Endothelial cell (in vitro differentiated cells): Measurements from ENCODE around the gene DNM1. TPM values are rescaled to one million over a fixed set of nuclear protein-coding genes. Genes with fewer than 3 reads are reported as not detected.

Source experiments
- DNase-seq: peaks from one replicate; pipeline ENCODE4 v3.0.0; 2021; ENCODE audit warnings: low spot score
- H3K27ac Mint-ChIP-seq: one replicate; pipeline ENCODE4 v1.8.0; 2021; ENCODE audit warnings: mixed read lengths, inconsistent platforms; ENCODE audit not compliant: unreplicated experiment
- H3K27me3 Mint-ChIP-seq: one replicate; pipeline ENCODE4 v1.8.0; 2021; ENCODE audit warnings: mild to moderate bottlenecking, moderate library complexity, mixed read lengths, inconsistent platforms; ENCODE audit not compliant: unreplicated experiment
- H3K36me3 Mint-ChIP-seq: one replicate; pipeline ENCODE4 v1.8.0; 2021; ENCODE audit warnings: mild to moderate bottlenecking, low read depth, mixed read lengths, inconsistent platforms; ENCODE audit not compliant: unreplicated experiment
- H3K4me1 Mint-ChIP-seq: one replicate; pipeline ENCODE4 v1.8.0; 2021; ENCODE audit warnings: mild to moderate bottlenecking, mixed read lengths, inconsistent platforms; ENCODE audit not compliant: unreplicated experiment
- H3K4me3 Mint-ChIP-seq: one replicate; pipeline ENCODE4 v1.8.0; 2021; ENCODE audit warnings: mild to moderate bottlenecking, mixed read lengths, inconsistent platforms; ENCODE audit not compliant: unreplicated experiment
- H3K9me3 Mint-ChIP-seq: one replicate; pipeline ENCODE4 v1.8.0; 2021; ENCODE audit warnings: mixed read lengths, inconsistent platforms; ENCODE audit not compliant: unreplicated experiment
- total RNA-seq: library from RNA; stranded (reverse); fragmentation: NEBNext Ultra II Directional; extraction: Animal tissue kit (Norgen Biotek cat#: 25700); gene quantifications from one replicate; pipeline ENCODE4 v1.2.1, GENCODE V29; 2021; ENCODE audit not compliant: unreplicated experiment
- TF ChIP-seq, protein P1 (sequence below): fragments of 200-600 bp; sonication (generic); IDR thresholded peaks from one replicate; pipeline ENCODE4 v1.5.0; 2021; ENCODE audit warnings: antibody characterized with exemption; ENCODE audit not compliant: unreplicated experiment

The DNM1 gene
- total RNA-seq, 1 donor from 2014 or later, result 8.0 TPM

GRCh38 chr9:128253991-128254346, 50.8 kb downstream of the DNM1 start:
- Mint-ChIP-seq H3K4me1 (peaks cover 15% of the 10 kb centered on the region), H3K9me3 (no peaks in the 10 kb centered on the region), H3K27me3 (peaks cover 8% of the 10 kb centered on the region), H3K4me3 (no peak overlapping the region), H3K27ac (no peak overlapping the region), H3K36me3 (peaks cover 16% of the 10 kb centered on the region)
- TF ChIP-seq, protein P1, sequence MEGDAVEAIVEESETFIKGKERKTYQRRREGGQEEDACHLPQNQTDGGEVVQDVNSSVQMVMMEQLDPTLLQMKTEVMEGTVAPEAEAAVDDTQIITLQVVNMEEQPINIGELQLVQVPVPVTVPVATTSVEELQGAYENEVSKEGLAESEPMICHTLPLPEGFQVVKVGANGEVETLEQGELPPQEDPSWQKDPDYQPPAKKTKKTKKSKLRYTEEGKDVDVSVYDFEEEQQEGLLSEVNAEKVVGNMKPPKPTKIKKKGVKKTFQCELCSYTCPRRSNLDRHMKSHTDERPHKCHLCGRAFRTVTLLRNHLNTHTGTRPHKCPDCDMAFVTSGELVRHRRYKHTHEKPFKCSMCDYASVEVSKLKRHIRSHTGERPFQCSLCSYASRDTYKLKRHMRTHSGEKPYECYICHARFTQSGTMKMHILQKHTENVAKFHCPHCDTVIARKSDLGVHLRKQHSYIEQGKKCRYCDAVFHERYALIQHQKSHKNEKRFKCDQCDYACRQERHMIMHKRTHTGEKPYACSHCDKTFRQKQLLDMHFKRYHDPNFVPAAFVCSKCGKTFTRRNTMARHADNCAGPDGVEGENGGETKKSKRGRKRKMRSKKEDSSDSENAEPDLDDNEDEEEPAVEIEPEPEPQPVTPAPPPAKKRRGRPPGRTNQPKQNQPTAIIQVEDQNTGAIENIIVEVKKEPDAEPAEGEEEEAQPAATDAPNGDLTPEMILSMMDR, result no peak
- DNase-seq, result no peak

GRCh38 chr9:128254362-128254761, 51.2 kb downstream of the DNM1 start:
- Mint-ChIP-seq H3K27me3 (peaks cover 8% of the 10 kb centered on the region), H3K36me3 (peaks cover 20% of the 10 kb centered on the region), H3K4me3 (peak overlapping the region; percentile 65), H3K27ac (no peak overlapping the region), H3K4me1 (peaks cover 15% of the 10 kb centered on the region), H3K9me3 (no peaks in the 10 kb centered on the region)
- no peak for DNase-seq
- TF ChIP-seq, protein P1, result no peak

DNA sequence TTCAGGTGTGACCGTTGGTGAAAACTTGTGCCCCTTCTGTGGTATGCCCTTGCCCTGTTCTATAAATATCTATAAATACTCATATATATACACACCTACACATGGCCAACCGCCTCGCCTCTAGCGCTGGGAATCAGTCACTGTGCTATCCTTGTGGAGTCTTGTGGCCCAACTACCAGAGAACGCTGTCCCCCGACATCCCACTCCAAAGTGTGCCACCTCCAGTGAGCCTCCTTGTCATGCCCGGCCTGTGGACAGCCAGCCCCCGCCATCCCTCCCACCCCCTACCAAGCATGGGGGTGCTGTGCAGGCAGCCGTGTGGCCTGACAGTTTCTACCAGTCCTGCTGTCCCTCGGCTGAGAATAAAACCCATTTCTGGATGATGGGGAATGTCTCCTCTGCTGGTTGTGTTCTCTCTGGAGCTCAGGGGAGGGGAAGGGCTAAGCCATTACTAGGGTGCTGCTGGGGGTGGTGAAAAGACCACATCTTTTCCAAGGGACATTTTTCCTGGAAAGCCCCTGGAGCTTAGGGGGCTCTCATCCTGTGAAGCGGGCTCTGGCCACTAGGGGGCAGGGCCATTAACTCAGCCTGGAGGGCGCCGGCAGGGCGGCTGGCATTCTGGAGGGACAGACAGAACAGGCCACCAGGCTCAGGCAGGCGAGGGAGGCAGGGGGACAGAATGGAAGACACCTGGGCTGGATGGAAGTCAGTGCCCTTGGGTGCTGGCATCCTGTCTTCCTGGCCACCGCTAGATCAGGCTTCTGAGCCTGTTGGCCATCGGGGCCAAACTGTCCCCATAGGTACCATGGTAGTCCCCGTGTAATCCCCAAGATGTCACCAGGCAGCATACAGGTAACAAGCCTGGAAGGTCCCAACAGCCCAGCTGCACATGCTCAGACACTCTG, 51.9 kb downstream of the DNM1 start:
- H3K9me3 Mint-ChIP-seq, result no peaks in the 10 kb centered on the region
- H3K27me3 Mint-ChIP-seq, result peaks cover 5% of the 10 kb centered on the region
- peak overlapping the region; percentile 65 for H3K4me3 Mint-ChIP-seq
- TF ChIP-seq, protein P1, result peak; percentile 93
- peaks cover 24% of the 10 kb centered on the region for H3K36me3 Mint-ChIP-seq
- no peak overlapping the region for H3K27ac Mint-ChIP-seq
- peak; percentile 81 for DNase-seq
- peaks cover 15% of the 10 kb centered on the region for H3K4me1 Mint-ChIP-seq

GRCh38 chr9:128257086-128257825, 54.1 kb downstream of the DNM1 start:
- no peak overlapping the region for H3K27ac Mint-ChIP-seq
- peak overlapping the region; percentile 26 for H3K4me3 Mint-ChIP-seq
- peaks cover 2% of the 10 kb centered on the region for H3K27me3 Mint-ChIP-seq
- no peaks in the 10 kb centered on the region for H3K9me3 Mint-ChIP-seq
- H3K36me3 Mint-ChIP-seq, result peaks cover 36% of the 10 kb centered on the region
- H3K4me1 Mint-ChIP-seq, result peaks cover 3% of the 10 kb centered on the region
- no peak for DNase-seq
- TF ChIP-seq, protein P1, result no peak
